ENCODE data around the gene DYRK2.

DNA sequence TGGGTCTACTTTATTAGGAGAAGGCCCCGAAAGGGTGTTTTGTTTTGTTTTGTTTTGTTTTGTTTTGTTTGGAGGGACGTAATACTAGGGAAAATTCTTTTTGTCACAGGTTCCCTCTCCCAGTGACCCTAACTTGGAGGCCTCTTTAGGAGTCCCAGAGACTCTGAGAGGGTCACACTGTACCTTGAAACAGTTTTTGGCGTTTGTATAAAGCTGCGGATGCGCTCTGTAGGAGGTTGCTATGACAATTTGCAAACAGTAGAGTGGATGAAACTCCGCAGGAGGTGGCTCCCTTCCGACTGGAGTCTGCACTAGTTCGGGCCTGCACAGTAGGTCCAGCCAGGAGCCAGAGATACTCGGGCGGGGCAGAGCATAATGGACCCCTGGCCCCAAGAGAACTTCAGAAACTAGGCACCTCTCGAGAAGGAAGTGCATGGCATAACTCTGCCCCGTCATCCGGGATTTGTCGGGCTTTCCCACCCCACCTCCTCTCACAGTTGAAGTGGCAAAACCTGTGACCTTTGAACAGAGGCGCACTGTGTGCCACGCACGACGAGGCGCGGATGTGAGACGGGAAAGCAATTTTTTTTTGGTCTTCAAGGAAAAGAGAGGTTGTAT lies 1.3 kb upstream of the DYRK2 start:
- TF ChIP-seq EZH2 (optimal IDR thresholded peaks at IDR 0.05; ENCODE audit: low read depth, low read length) (no peak), EZH2phosphoT487 (IDR thresholded peaks at IDR 0.05; ENCODE audit: low read length) (no peak)
- TF ChIP-seq, protein P1, sequence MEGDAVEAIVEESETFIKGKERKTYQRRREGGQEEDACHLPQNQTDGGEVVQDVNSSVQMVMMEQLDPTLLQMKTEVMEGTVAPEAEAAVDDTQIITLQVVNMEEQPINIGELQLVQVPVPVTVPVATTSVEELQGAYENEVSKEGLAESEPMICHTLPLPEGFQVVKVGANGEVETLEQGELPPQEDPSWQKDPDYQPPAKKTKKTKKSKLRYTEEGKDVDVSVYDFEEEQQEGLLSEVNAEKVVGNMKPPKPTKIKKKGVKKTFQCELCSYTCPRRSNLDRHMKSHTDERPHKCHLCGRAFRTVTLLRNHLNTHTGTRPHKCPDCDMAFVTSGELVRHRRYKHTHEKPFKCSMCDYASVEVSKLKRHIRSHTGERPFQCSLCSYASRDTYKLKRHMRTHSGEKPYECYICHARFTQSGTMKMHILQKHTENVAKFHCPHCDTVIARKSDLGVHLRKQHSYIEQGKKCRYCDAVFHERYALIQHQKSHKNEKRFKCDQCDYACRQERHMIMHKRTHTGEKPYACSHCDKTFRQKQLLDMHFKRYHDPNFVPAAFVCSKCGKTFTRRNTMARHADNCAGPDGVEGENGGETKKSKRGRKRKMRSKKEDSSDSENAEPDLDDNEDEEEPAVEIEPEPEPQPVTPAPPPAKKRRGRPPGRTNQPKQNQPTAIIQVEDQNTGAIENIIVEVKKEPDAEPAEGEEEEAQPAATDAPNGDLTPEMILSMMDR (IDR thresholded peaks at IDR 0.05; ENCODE audit: low read length) = no peak
